ENCODE data around the gene DMAP1.

Gene DMAP1

GRCh38 chr1:44229435-44230167 is 16.3 kb downstream of the DMAP1 start:
- no peak overlapping the region for H3K18ac ChIP-seq (ENCODE audit: low read length)

GRCh38 chr1:44230796-44231195 is 17.5 kb downstream of the DMAP1 start:
- Histone ChIP-seq H3K79me1 (ENCODE audit: low read length) (no peaks in the 10 kb centered on the region), H4K12ac (ENCODE audit: low read depth, low read length) (no peak overlapping the region), H3K27ac (ENCODE audit: low read depth, low read length) (no peak overlapping the region), H3K79me2 (ENCODE audit: control insufficient read depth, insufficient read depth, low read length, poor library complexity) (no peaks in the 10 kb centered on the region), H3K23ac (ENCODE audit: low read length) (no peak overlapping the region), H3K4me2 (ENCODE audit: low read length) (no peak overlapping the region), H4K8ac (ENCODE audit: low read depth, low read length) (no peak overlapping the region), H3K4me3 (ENCODE audit: low read depth, low read length) (no peak overlapping the region), H3K4ac (ENCODE audit: low read depth, low read length) (no peak overlapping the region), H3K9me3 (ENCODE audit: insufficient read depth, low read depth, low read length) (peaks cover 4% of the 10 kb centered on the region), H3K18ac (ENCODE audit: low read length) (no peak overlapping the region), H2AFZ (ENCODE audit: insufficient read depth, low read length, poor library complexity) (no peak overlapping the region), H3K4me1 (ENCODE audit: control insufficient read depth in 1 of 2, insufficient read depth in 2 of 2, low read length in 2 of 2) (no peaks in the 10 kb centered on the region), H3K36me3 (ENCODE audit: control insufficient read depth in 1 of 2, insufficient read depth in 2 of 2, low read length in 2 of 2) (peaks cover 3 to 9% of the 10 kb centered on the region in 2 experiments), H4K91ac (ENCODE audit: low read depth, low read length) (no peak overlapping the region), H2BK12ac (ENCODE audit: low read length) (no peak overlapping the region), H3K27me3 (ENCODE audit: insufficient read depth, low read length) (no peaks in the 10 kb centered on the region), H3K14ac (ENCODE audit: low read length) (no peak overlapping the region), H2AK5ac (ENCODE audit: low read length) (no peak overlapping the region), H2BK5ac (ENCODE audit: low read depth, low read length, poor library complexity) (no peak overlapping the region), H2BK120ac (ENCODE audit: insufficient read depth, low read length, poor library complexity) (no peak overlapping the region), H3K9ac (ENCODE audit: low read length) (no peak overlapping the region)
- WGBS (ENCODE audit: extremely low coverage, insufficient coverage, insufficient read length), result no CpG with 5 or more reads among the region's 3 CpGs
- no peak for DNase-seq

More at GRCh38 chr1:44229435-44230167, 16.3 kb downstream of the DMAP1 start:
- Histone ChIP-seq H4K8ac (ENCODE audit: low read depth, low read length) (no peak overlapping the region), H2BK5ac (ENCODE audit: low read depth, low read length, poor library complexity) (no peak overlapping the region), H3K36me3 (ENCODE audit: control insufficient read depth in 1 of 2, insufficient read depth in 2 of 2, low read length in 2 of 2) (peaks cover 3 to 11% of the 10 kb centered on the region in 2 experiments), H3K4me2 (ENCODE audit: low read length) (no peak overlapping the region), H3K9me3 (ENCODE audit: insufficient read depth, low read depth, low read length) (peaks cover 6% of the 10 kb centered on the region), H3K4me1 (ENCODE audit: control insufficient read depth in 1 of 2, insufficient read depth in 2 of 2, low read length in 2 of 2) (no peaks in the 10 kb centered on the region), H3K9ac (ENCODE audit: low read length) (no peak overlapping the region), H3K23ac (ENCODE audit: low read length) (no peak overlapping the region), H3K79me1 (ENCODE audit: low read length) (no peaks in the 10 kb centered on the region), H2BK12ac (ENCODE audit: low read length) (no peak overlapping the region), H2AK5ac (ENCODE audit: low read length) (no peak overlapping the region), H4K12ac (ENCODE audit: low read depth, low read length) (no peak overlapping the region), H3K27me3 (ENCODE audit: insufficient read depth, low read length) (no peaks in the 10 kb centered on the region), H3K79me2 (ENCODE audit: control insufficient read depth, insufficient read depth, low read length, poor library complexity) (no peaks in the 10 kb centered on the region), H3K4me3 (ENCODE audit: low read depth, low read length) (no peak overlapping the region), H2BK120ac (ENCODE audit: insufficient read depth, low read length, poor library complexity) (no peak overlapping the region), H3K14ac (ENCODE audit: low read length) (no peak overlapping the region), H4K91ac (ENCODE audit: low read depth, low read length) (no peak overlapping the region), H3K27ac (ENCODE audit: low read depth, low read length) (no peak overlapping the region), H2AFZ (ENCODE audit: insufficient read depth, low read length, poor library complexity) (no peak overlapping the region), H3K4ac (ENCODE audit: low read depth, low read length) (no peak overlapping the region)
- WGBS (ENCODE audit: extremely low coverage, insufficient coverage, insufficient read length), result no CpG with 5 or more reads among the region's 16 CpGs
- DNase-seq, result no peak

- H3K18ac ChIP-seq (ENCODE audit: low read length), result no peak overlapping the region
- no peak overlapping the region for H3K23ac ChIP-seq (ENCODE audit: low read length)
- no peak overlapping the region for H4K12ac ChIP-seq (ENCODE audit: low read depth, low read length)
- no peak overlapping the region for H3K4ac ChIP-seq (ENCODE audit: low read depth, low read length)
- H4K91ac ChIP-seq (ENCODE audit: low read depth, low read length), result no peak overlapping the region
- no CpG with 5 or more reads among the region's 1 CpG for WGBS (ENCODE audit: extremely low coverage, insufficient coverage, insufficient read length)
- H2BK5ac ChIP-seq (ENCODE audit: low read depth, low read length, poor library complexity), result no peak overlapping the region
- H3K9ac ChIP-seq (ENCODE audit: low read length), result no peak overlapping the region
- H2BK120ac ChIP-seq (ENCODE audit: insufficient read depth, low read length, poor library complexity), result no peak overlapping the region
- H3K4me1 ChIP-seq (ENCODE audit: control insufficient read depth in 1 of 2, insufficient read depth in 2 of 2, low read length in 2 of 2), result peaks cover 8% of the 10 kb centered on the region in 2 experiments
- no peak overlapping the region for H3K14ac ChIP-seq (ENCODE audit: low read length)
- H3K4me3 ChIP-seq (ENCODE audit: low read depth, low read length), result no peak overlapping the region
- H2AK5ac ChIP-seq (ENCODE audit: low read length), result no peak overlapping the region
- no peak overlapping the region for H3K27ac ChIP-seq (ENCODE audit: low read depth, low read length)
- H3K36me3 ChIP-seq (ENCODE audit: control insufficient read depth in 1 of 2, insufficient read depth in 2 of 2, low read length in 2 of 2), result peaks cover 3 to 8% of the 10 kb centered on the region in 2 experiments
- H2AFZ ChIP-seq (ENCODE audit: insufficient read depth, low read length, poor library complexity), result no peak overlapping the region
- DNase-seq, result no peak
- H4K8ac ChIP-seq (ENCODE audit: low read depth, low read length), result no peak overlapping the region
- H3K9me3 ChIP-seq (ENCODE audit: insufficient read depth, low read depth, low read length), result peaks cover 2% of the 10 kb centered on the region
- H3K79me1 ChIP-seq (ENCODE audit: low read length), result no peaks in the 10 kb centered on the region
- no peak overlapping the region for H2BK12ac ChIP-seq (ENCODE audit: low read length)
- H3K27me3 ChIP-seq (ENCODE audit: insufficient read depth, low read length), result no peaks in the 10 kb centered on the region
- no peaks in the 10 kb centered on the region for H3K79me2 ChIP-seq (ENCODE audit: control insufficient read depth, insufficient read depth, low read length, poor library complexity)
- no peak overlapping the region for H3K4me2 ChIP-seq (ENCODE audit: low read length)
Observed at GRCh38 chr1:44233593-44233992, 20.3 kb downstream of the DMAP1 start.

- Histone ChIP-seq H3K79me1 (ENCODE audit: low read length) (no peaks in the 10 kb centered on the region), H3K79me2 (ENCODE audit: control insufficient read depth, insufficient read depth, low read length, poor library complexity) (no peaks in the 10 kb centered on the region), H2BK12ac (ENCODE audit: low read length) (no peak overlapping the region), H2BK5ac (ENCODE audit: low read depth, low read length, poor library complexity) (no peak overlapping the region), H2AFZ (ENCODE audit: insufficient read depth, low read length, poor library complexity) (no peak overlapping the region), H3K27me3 (ENCODE audit: insufficient read depth, low read length) (no peaks in the 10 kb centered on the region), H4K91ac (ENCODE audit: low read depth, low read length) (no peak overlapping the region), H2AK5ac (ENCODE audit: low read length) (no peak overlapping the region), H3K4ac (ENCODE audit: low read depth, low read length) (no peak overlapping the region), H4K8ac (ENCODE audit: low read depth, low read length) (no peak overlapping the region), H3K4me2 (ENCODE audit: low read length) (no peak overlapping the region), H3K36me3 (ENCODE audit: control insufficient read depth in 1 of 2, insufficient read depth in 2 of 2, low read length in 2 of 2) (peaks cover 3 to 4% of the 10 kb centered on the region in 2 experiments), H3K9ac (ENCODE audit: low read length) (no peak overlapping the region), H3K14ac (ENCODE audit: low read length) (no peak overlapping the region), H3K23ac (ENCODE audit: low read length) (no peak overlapping the region), H3K4me3 (ENCODE audit: low read depth, low read length) (no peak overlapping the region), H3K4me1 (ENCODE audit: control insufficient read depth in 1 of 2, insufficient read depth in 2 of 2, low read length in 2 of 2) (peaks cover 8 to 20% of the 10 kb centered on the region in 2 experiments), H3K18ac (ENCODE audit: low read length) (no peak overlapping the region), H4K12ac (ENCODE audit: low read depth, low read length) (no peak overlapping the region), H3K27ac (ENCODE audit: low read depth, low read length) (no peak overlapping the region), H3K9me3 (ENCODE audit: insufficient read depth, low read depth, low read length) (no peaks in the 10 kb centered on the region), H2BK120ac (ENCODE audit: insufficient read depth, low read length, poor library complexity) (no peak overlapping the region)
- WGBS (ENCODE audit: extremely low coverage, insufficient coverage, insufficient read length), result no CpG with 5 or more reads among the region's 5 CpGs
- no peak for DNase-seq
Observed at GRCh38 chr1:44235808-44236207, 22.5 kb downstream of the DMAP1 start.

Data from trophoblast cell (in vitro differentiated cells and primary cell).